Activated naive CD8-positive, alpha-beta T cell treated with anti-CD3 and anti-CD28 coated beads, Interleukin-2, amount 50 U/mL, for 16 hours (primary cell): ENCODE data around the gene NKX1-2.

Experiments used
- DNase-seq: peaks from one replicate; pipeline ENCODE4 v3.0.0-alpha.2; 2020; ENCODE audit warnings: low read depth, low spot score

NKX1-2 gene

GRCh38 chr10:124450012-124450782 is at the start of gene NKX1-2:
TSS of gene NKX1-2 (minus strand) at chr10:124450035. CDS start at chr10:124449943, 92 bp downstream.
- no peak for DNase-seq

DNA sequence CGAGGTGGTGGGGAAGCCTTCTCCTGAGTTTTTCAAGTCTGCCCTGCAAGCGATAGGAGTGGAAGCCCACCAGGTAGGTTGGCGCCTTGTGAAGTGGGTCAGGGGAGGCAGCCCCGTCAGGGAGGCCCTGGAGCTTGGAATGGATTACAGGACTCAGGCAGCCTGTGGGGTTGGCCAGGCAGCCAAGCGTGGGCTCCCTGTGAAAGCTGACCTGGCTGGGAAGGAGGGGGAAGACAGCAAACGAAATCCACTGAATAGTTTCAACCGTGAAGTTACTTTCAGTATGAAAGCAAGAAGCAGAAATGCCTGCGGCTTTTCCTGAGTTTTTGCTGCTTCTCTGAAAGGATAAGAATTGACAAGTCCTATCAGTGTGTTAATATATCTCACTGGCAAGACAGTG is 48.2 kb upstream of the NKX1-2 start:
- DNase-seq = no peak

GRCh38 chr10:124497196-124497881 is 47.5 kb upstream of the NKX1-2 start:
- no peak for DNase-seq

DNA sequence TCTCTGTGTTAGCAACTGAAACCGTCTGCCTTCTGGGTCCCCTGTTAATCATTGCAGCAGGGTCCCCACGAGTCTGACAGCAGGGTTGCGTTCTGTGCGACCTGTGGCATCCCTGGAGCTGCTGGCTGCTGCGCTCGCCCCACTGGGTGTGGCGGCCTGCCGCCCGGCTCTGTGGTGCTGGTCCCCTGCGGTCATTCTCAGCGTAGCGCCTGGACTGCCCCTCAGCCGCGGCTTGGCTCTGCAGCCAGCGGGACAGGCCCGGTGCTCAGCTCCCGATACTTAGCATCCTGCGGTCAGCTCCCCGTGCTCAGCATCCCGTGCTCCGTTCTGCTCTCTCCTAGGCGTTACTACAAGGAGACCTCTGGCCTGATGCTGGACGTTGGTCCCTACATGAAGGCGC is 46.8 kb upstream of the NKX1-2 start:
- DNase-seq = no peak

DNA sequence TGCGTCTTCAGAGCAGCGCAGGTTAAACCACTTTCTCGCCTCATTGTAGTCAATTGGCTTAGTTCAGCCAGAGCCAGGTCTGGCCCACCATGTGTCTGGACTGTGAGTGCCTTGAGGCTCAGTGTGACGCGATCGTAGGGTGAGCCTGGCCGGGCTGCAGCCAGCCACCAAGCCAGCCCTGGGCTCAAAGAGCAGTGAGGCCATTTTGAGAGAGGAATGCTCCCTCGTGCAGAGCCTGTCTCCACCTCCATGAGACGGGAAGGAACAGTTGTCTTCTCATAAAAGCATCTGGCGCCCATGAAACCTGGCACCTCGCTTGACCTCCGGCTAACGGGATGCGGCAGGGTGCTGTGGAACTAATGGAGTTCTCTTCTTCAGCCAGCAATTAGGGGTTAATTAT is 46.3 kb upstream of the NKX1-2 start:
- no peak for DNase-seq

- no peak for DNase-seq
These were observed 45.9 kb upstream of the NKX1-2 start for GRCh38 chr10:124495725-124496124.

DNA sequence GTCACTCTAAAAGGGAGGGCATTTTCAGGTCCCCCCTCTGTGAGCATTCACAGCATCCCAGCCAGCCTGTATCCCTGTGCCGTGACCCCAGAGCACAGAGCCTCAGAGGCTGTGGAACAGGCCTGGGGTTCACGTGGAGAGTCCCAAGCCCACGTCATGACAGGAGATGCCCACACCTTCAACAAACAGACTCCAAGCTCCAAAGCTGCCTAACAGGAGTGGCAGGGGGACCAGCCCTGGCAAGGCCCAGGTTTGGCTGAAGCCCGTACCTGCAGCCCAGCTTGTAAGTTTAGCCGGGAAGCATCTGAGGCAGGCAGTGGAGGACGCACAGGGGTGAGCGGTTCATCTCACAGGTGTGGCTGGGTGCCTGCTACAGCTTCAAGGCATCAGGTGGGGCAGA is 45.3 kb upstream of the NKX1-2 start:
- DNase-seq = no peak

- DNase-seq = no peak
These were observed 44.4 kb upstream of the NKX1-2 start for GRCh38 chr10:124494046-124494807.

GRCh38 chr10:124493214-124493882 is 43.5 kb upstream of the NKX1-2 start:
- DNase-seq = no peak

DNA sequence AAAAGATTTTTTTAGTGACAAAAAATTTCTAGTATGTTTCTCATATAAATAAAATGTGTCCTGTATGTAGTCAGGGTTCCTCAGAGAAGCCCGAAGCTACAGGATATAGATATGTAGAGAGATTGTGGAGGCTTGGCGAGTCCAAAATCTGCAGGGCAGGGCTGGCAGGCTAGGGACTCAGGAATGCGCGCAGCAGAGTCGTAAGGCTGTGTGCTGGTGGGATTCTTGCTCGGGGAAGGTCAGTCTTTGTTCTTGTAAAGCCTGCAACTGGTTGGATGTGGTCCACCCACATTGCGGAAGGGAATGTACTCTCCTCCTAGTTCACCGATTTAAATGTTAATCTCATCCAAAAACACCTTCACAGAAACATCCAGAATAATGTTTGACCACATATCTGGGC is 42.4 kb upstream of the NKX1-2 start:
- DNase-seq = no peak

DNA sequence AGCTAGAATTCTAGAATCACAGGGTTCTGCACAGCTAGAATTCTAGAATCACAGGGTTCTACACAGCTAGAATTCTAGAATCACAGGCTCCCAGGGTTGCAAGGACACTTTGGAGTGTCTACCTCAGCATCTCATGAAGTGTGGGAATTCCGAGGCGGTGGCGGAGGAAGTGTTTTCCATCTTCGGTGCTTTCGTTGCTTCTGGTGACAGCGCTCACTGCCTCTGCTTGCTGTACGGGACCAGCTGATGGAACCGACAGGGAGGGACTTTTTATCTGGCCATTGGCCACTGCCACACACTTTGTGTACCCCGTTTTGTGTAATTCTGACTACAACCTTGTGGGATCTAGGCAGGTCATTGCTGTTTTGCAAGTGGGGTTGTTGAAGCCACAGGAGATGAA is 41.3 kb upstream of the NKX1-2 start:
- no peak for DNase-seq

GRCh38 chr10:124486635-124487034 is 36.8 kb upstream of the NKX1-2 start:
- DNase-seq = no peak

DNA sequence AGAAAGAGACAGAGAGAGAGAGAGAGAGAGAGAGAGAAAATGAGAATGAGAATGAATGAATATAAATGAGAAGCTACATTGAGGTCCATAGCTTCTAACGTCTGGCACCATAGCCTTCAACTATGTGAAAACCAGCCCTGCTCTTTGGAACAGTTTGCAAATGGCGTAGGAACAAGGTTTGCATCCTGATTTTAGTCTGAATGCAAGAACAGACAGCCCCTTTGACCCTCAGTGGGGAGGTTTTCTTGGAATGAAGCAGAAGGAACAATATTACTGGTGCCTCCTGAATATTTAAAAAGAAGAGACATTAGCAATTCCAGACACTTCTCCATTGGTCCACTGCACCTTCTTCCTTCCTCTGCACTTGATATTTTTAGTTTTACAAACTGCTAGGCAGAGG is 34.8 kb upstream of the NKX1-2 start:
- no peak for DNase-seq

GRCh38 chr10:124484031-124484430 is 34.2 kb upstream of the NKX1-2 start:
- DNase-seq = no peak

DNA sequence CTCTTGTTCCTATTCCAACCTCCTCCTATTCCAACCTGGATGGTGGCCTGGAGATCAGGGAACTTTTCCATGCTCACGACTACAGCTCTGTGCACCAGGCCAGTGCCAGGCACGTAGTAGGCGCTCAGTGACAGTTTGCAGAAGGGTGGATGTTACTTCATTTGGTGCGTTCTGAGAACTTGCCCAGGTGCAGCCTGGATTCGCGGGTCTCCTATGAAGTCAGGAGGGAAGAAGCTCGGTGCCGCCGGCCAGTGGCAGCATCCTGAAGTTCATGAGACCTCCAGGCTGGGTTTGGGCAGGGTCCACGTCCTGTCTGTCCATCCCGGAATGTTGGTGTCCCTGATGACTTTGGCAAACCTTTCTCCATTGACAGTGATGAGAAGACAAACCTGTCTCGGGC is 33.0 kb upstream of the NKX1-2 start:
- DNase-seq = no peak

DNA sequence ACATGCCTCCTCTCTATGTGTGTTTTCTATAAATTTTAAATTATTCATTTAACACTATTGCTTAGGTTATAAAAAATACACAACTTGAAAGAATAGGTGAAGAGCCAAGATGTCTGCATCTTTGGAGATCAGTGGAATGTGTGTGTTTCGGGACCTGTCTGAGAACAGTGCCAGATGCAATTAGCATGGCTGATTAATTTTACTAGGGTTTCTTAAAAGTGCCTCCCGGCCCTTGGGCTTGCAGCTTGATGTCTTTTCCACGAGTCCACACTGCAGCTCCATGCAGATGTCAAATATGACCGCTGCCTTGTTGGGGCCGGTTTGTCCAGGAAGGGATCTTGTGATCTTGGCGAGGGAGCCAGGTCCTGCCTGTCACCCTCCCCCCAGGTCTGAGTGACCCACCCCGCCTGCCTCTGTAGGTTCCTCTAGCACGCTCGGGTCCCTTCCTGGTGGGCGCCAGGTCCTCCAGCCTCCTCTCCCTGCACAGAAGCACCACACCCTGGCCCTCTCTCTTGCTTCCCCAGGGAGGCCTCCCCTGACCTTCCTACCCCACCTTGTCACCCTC is 32.5 kb upstream of the NKX1-2 start:
- DNase-seq = no peak

- no peak for DNase-seq
These were observed 31.9 kb upstream of the NKX1-2 start for GRCh38 chr10:124481717-124482116.

- DNase-seq = no peak
These were observed 31.0 kb upstream of the NKX1-2 start for GRCh38 chr10:124480860-124481259.

DNA sequence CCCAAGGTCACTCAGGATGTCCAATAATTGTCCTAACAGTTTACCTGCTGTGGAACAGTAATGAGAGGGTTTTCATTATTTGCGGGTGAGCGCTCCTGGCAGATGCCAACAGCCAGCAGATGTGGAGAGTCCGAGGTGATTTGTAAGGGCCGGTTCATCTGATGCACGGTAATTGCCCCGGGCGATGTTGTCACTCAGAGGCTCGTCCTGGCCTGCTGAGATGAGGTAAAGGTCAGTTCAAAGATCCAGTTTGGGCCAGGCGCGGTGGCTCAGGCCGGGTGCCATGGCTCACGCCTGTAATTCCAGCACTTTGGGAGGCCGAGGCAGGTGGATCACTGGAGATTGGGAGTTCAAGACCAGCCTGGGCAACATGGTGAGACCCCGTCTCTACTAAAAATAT is 28.7 kb upstream of the NKX1-2 start:
- no peak for DNase-seq

GRCh38 chr10:124477614-124478363 is 28.0 kb upstream of the NKX1-2 start:
- no peak for DNase-seq
